AG04450 (cell line): Measurements from ENCODE around the gene GLYATL3. TPM values are rescaled to one million over a fixed set of nuclear protein-coding genes. Genes with fewer than 3 reads are reported as not detected.

Experiments
- CTCF ChIA-PET: fragments of 300-600, 350-600 bp; formaldehyde crosslinking; extraction: SDS; loops from one replicate; lab custom pipeline; 2022; ENCODE audit warnings: antibody characterized with exemption, inconsistent platforms; lab: Charles Lee
- POLR2A ChIA-PET: fragments of 350-600 bp; formaldehyde crosslinking; extraction: SDS; loops from one replicate; lab custom pipeline; 2021; ENCODE audit warnings: antibody characterized with exemption, inconsistent platforms; lab: Yijun Ruan, JAX
- DNase-seq: peaks from one replicate; pipeline ENCODE4 v3.0.0-alpha.2; 2011; ENCODE audit warnings: low read depth, low spot score
- H3K27ac ChIP-seq: one replicate; pipeline ENCODE4 v1.5.1; 2012; ENCODE audit warnings: low read depth, low read length, control low read depth
- H3K27me3 ChIP-seq: one replicate; pipeline ENCODE4 v1.6.0; 2012; ENCODE audit warnings: low read length; ENCODE audit not compliant: control insufficient read depth, insufficient read depth
- H3K4me3 ChIP-seq: 2 replicates; pipeline ENCODE4 v1.5.1; 2011; ENCODE audit warnings: mild to moderate bottlenecking, low read depth, low read length, control low read depth
- H3K9me3 ChIP-seq: 2 replicates; pipeline ENCODE4 v1.5.1; 2012; ENCODE audit warnings: low read length; ENCODE audit not compliant: control insufficient read depth, insufficient read depth
- polyA plus RNA-seq: library from polyadenylated mRNA; depleted of rRNA; stranded (reverse); fragments of >200 nt; gene quantifications from 2 replicates; pipeline ENCODE4 v1.2.3, GENCODE V29; 2011
- TF ChIP-seq, protein P1 (sequence below): IDR thresholded peaks from 2 replicates; pipeline ENCODE4 v1.5.1; 2011; ENCODE audit warnings: low read depth, low read length, control low read depth, inconsistent platforms

Gene GLYATL3
- polyA plus RNA-seq, 1 experiment, result not detected

DNA sequence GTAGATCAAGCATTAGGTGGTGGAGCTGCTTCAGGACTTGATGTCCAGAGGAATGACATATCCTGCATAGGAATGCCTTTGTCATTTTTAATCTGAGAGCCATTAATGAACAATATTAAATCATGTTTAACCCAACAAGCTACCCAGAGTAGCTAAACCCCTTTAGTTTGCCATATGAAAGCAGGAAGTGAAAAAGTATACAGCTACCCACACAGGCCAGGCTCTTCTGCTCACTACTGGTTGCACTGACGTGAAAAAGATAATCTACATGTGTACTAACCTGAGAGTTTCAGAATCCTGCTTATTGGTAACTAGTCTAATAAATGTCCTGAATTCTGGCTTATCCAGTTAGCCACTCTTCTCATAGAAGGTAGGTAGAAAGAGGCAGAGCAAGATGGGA, 19.9 kb downstream of the GLYATL3 start:
- ChIA-PET CTCF (interaction anchor here (2.2 to 5.5 kb wide), 2 partner anchors 13 to 87 kb away, joined by 10 to 39 read pairs; no protein-coding TSS in a partner anchor), POLR2A (no interaction called here)
- Histone ChIP-seq H3K4me3 (no peak overlapping the region), H3K27ac (no peak overlapping the region), H3K9me3 (no peaks in the 10 kb centered on the region), H3K27me3 (peaks cover 2% of the 10 kb centered on the region)
- DNase-seq, result no peak
- TF ChIP-seq, protein P1, sequence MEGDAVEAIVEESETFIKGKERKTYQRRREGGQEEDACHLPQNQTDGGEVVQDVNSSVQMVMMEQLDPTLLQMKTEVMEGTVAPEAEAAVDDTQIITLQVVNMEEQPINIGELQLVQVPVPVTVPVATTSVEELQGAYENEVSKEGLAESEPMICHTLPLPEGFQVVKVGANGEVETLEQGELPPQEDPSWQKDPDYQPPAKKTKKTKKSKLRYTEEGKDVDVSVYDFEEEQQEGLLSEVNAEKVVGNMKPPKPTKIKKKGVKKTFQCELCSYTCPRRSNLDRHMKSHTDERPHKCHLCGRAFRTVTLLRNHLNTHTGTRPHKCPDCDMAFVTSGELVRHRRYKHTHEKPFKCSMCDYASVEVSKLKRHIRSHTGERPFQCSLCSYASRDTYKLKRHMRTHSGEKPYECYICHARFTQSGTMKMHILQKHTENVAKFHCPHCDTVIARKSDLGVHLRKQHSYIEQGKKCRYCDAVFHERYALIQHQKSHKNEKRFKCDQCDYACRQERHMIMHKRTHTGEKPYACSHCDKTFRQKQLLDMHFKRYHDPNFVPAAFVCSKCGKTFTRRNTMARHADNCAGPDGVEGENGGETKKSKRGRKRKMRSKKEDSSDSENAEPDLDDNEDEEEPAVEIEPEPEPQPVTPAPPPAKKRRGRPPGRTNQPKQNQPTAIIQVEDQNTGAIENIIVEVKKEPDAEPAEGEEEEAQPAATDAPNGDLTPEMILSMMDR, result no peak

DNA sequence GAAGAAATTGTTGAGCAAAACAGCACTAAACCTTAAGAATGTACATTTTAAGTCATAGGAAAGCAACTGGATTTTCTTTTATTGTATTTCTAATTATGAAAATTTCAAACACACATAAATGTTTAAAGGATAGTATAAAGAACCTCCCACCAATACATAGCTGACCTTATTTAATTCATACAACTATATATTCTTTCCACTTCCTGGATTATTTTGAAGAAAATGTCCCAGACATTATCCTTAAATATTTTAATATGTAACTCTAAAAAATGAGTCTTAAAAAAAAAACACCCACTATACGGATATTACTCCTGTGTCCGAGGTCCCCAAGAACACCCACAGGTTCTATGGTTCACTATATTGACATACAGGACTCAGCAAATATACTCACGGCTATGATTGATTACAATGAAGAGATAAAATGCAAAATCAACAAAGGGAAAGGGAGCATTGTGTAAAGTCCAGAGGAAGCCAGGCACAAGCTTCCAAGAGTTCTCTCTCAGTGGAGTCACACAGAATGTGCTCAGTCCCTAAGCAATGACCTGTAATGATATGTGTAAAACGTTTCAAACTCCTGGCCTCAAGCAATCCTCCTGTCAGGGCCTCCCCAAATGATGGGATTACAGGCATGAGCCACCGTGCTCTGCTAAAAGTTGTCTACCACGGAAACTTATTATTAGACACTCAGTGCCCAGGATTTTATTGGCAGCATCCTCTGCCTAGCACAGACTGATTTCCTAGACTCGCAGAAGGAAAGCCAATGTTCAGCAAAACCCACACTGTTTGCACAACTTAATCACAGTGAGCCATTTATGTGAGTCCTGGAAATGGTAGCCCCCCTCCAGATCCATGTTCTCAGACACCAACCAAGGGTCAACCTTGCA, 23.2 kb downstream of the GLYATL3 start:
- Histone ChIP-seq H3K27ac (no peak overlapping the region), H3K27me3 (peaks cover 2% of the 10 kb centered on the region), H3K9me3 (no peaks in the 10 kb centered on the region), H3K4me3 (no peak overlapping the region)
- ChIA-PET CTCF (interaction anchor here (1.0 to 2.6 kb wide), 2 partner anchors 10 to 84 kb away, joined by 3 to 19 read pairs; no protein-coding TSS in a partner anchor), POLR2A (no interaction called here)
- no peak for DNase-seq
- TF ChIP-seq, protein P1, result no peak

DNA sequence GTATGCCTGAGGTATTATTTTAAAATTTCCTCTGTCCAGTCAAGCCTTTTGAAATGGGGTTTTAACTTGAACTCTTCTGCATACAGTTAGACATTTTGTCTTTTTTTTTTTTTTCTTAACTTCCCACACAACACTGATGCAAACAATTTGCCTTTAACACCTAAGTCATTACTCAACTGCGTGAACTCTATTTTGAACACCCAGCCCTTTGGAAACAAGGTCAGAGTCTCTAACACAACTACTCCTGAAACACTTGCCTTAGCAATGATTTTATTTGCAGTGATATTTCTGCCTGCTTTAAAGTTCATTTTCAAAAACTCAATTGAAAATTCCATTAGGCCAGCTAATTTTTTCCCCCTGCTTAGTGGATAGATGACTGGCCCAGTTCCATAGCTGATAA, 24.2 kb downstream of the GLYATL3 start:
- H3K9me3 ChIP-seq, result no peaks in the 10 kb centered on the region
- CTCF ChIA-PET, result interaction anchor here (0.8 to 2.6 kb wide), 2 partner anchors 9 to 84 kb away, joined by 3 to 19 read pairs; no protein-coding TSS in a partner anchor
- no peak overlapping the region for H3K4me3 ChIP-seq
- peaks cover 2% of the 10 kb centered on the region for H3K27me3 ChIP-seq
- no peak overlapping the region for H3K27ac ChIP-seq
- POLR2A ChIA-PET, result no interaction called here
- TF ChIP-seq, protein P1, result no peak
- no peak for DNase-seq

DNA sequence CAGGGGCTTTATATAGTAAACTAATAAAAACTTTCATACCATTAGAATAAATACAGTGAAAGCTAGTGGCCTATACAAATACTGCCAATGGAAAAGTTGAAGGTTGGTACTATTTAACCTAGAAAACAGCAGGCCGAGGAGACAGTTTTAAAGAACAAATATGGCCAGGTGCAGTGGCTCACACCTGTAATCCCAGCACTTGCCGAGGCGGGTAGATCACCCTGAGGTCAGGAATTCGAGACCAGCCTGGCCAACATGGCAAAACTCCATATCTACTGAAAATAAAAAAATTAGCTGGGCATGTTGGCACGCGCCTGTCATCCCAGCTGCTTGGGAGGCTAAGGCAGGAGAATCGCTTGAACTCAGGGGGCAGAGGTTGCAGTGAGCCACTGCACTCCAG, 24.8 kb downstream of the GLYATL3 start:
- ChIA-PET CTCF (interaction anchor here (0.7 to 2.6 kb wide), 2 partner anchors 8 to 81 kb away, joined by 3 to 19 read pairs; no protein-coding TSS in a partner anchor), POLR2A (no interaction called here)

More for the DNA sequence above, 24.8 kb downstream of the GLYATL3 start:
- Histone ChIP-seq H3K27me3 (peaks cover 2% of the 10 kb centered on the region), H3K4me3 (no peak overlapping the region), H3K9me3 (no peaks in the 10 kb centered on the region), H3K27ac (no peak overlapping the region)
- TF ChIP-seq, protein P1, result no peak
- DNase-seq, result no peak
